H9 (cell line): Measurements from ENCODE around the gene RANGRF. TPM values are rescaled to one million over a fixed set of nuclear protein-coding genes. Genes with fewer than 3 reads are reported as not detected.
A peak's percentile ranks its signal among the peaks of the same experiment; 100 is the strongest.

ENCODE experiments used
- DNase-seq: peaks from one replicate; pipeline ENCODE4 v3.0.0-alpha.2; 2017
- H2AFZ ChIP-seq: one replicate; pipeline ENCODE4 v1.6.1; 2013; ENCODE audit warnings: mild to moderate bottlenecking, low read length, control low read depth, moderate library complexity
- H2AK5ac ChIP-seq: 2 replicates; pipeline ENCODE4 v1.6.1; 2013; ENCODE audit warnings: low read length, control low read depth, mixed read lengths; ENCODE audit not compliant: insufficient read length
- H2BK120ac ChIP-seq: one replicate; pipeline ENCODE4 v1.6.1; 2013; ENCODE audit warnings: low read depth, mild to moderate bottlenecking, low read length, control low read depth, inconsistent platforms; ENCODE audit not compliant: poor library complexity, severe bottlenecking
- H2BK12ac ChIP-seq: 2 replicates; pipeline ENCODE4 v1.6.1; 2013; ENCODE audit warnings: low read length, control low read depth, mixed read lengths, low read depth; ENCODE audit not compliant: insufficient read length
- H2BK15ac ChIP-seq: 2 replicates; pipeline ENCODE4 v1.6.1; 2013; ENCODE audit warnings: low read depth, low read length, control low read depth
- H2BK20ac ChIP-seq: one replicate; pipeline ENCODE4 v1.6.1; 2013; ENCODE audit warnings: low read depth, mild to moderate bottlenecking, low read length, control low read depth, inconsistent platforms; ENCODE audit not compliant: poor library complexity, severe bottlenecking
- H2BK5ac ChIP-seq: 2 replicates; pipeline ENCODE4 v1.6.1; 2013; ENCODE audit warnings: low read length, control low read depth, mixed read lengths; ENCODE audit not compliant: insufficient read length
- H3K14ac ChIP-seq: 2 replicates; pipeline ENCODE4 v1.6.1; 2013; ENCODE audit warnings: low read length, control low read depth; ENCODE audit not compliant: insufficient read depth
- H3K18ac ChIP-seq: 2 replicates; pipeline ENCODE4 v1.6.1; 2013; ENCODE audit warnings: low read depth, mild to moderate bottlenecking, mixed read lengths, low read length, control low read depth; ENCODE audit not compliant: insufficient read length
- H3K23ac ChIP-seq: 2 replicates; pipeline ENCODE4 v1.6.1; 2013; ENCODE audit warnings: low read length, control low read depth, mixed read lengths, low read depth; ENCODE audit not compliant: insufficient read length
- H3K23me2 ChIP-seq: 2 replicates; pipeline ENCODE4 v1.6.1; 2013; ENCODE audit warnings: low read depth, mild to moderate bottlenecking, mixed read lengths, low read length, control low read depth; ENCODE audit not compliant: insufficient read length, poor library complexity, severe bottlenecking
- H3K27ac ChIP-seq: 2 replicates; pipeline ENCODE4 v1.5.1; 2013; ENCODE audit warnings: low read length, control low read depth, mixed read lengths, low read depth; ENCODE audit not compliant: insufficient read length
- H3K27me3 ChIP-seq: 2 replicates; pipeline ENCODE4 v1.6.1; 2013; ENCODE audit warnings: low read length, control low read depth, inconsistent platforms; ENCODE audit not compliant: insufficient read depth
- H3K4ac ChIP-seq: 2 replicates; pipeline ENCODE4 v1.6.1; 2013; ENCODE audit warnings: low read depth, mild to moderate bottlenecking, control low read depth, inconsistent platforms, low read length, moderate library complexity
- H3K4me1 ChIP-seq: 2 replicates; pipeline ENCODE4 v1.6.1; 2013; ENCODE audit warnings: low read length, control low read depth, inconsistent platforms; ENCODE audit not compliant: insufficient read depth
- H3K4me2 ChIP-seq: 2 replicates; pipeline ENCODE4 v1.6.1; 2013; ENCODE audit warnings: low read length, control low read depth, mixed read lengths; ENCODE audit not compliant: insufficient read length, insufficient read depth
- H3K56ac ChIP-seq: 2 replicates; pipeline ENCODE4 v1.6.1; 2013; ENCODE audit warnings: low read depth, mild to moderate bottlenecking, mixed read lengths, low read length, control low read depth; ENCODE audit not compliant: insufficient read length
- H3K79me1 ChIP-seq: 2 replicates; pipeline ENCODE4 v1.6.1; 2013; ENCODE audit warnings: low read depth, mild to moderate bottlenecking, moderate library complexity, low read length, control low read depth, inconsistent platforms; ENCODE audit not compliant: insufficient read depth, poor library complexity, severe bottlenecking
- H3K79me2 ChIP-seq: 2 replicates; pipeline ENCODE4 v1.6.1; 2013; ENCODE audit warnings: low read length, control low read depth, inconsistent platforms; ENCODE audit not compliant: insufficient read depth
- H3K9ac ChIP-seq: 2 replicates; pipeline ENCODE4 v1.6.1; 2013; ENCODE audit warnings: low read length, control low read depth, mixed read lengths; ENCODE audit not compliant: insufficient read length; ENCODE audit errors: extremely low read depth
- H3K9me3 ChIP-seq: one replicate; pipeline ENCODE4 v1.6.1; 2013; ENCODE audit warnings: low read depth, low read length, inconsistent platforms; ENCODE audit not compliant: control insufficient read depth
- H3T11ph ChIP-seq: one replicate; pipeline ENCODE4 v1.6.1; 2013; ENCODE audit warnings: mild to moderate bottlenecking, low read length, control low read depth, inconsistent platforms
- H4K20me1 ChIP-seq: one replicate; pipeline ENCODE4 v1.6.1; 2013; ENCODE audit not compliant: control insufficient read depth, insufficient read length, insufficient read depth
- H4K5ac ChIP-seq: 2 replicates; pipeline ENCODE4 v1.6.1; 2013; ENCODE audit warnings: low read depth, mild to moderate bottlenecking, mixed read lengths, low read length, control low read depth; ENCODE audit not compliant: insufficient read length
- H4K8ac ChIP-seq: replicated peaks from 2 replicates; pipeline ENCODE4 v1.6.1; 2013; ENCODE audit warnings: low read length, control low read depth, mixed read lengths, low read depth; ENCODE audit not compliant: insufficient read length
- H4K91ac ChIP-seq: 2 replicates; pipeline ENCODE4 v1.6.1; 2013; ENCODE audit warnings: low read depth, mild to moderate bottlenecking, moderate library complexity, mixed read lengths, low read length, control low read depth; ENCODE audit not compliant: insufficient read length
- H3K27ac Mint-ChIP-seq, 3 experiments: 2 replicates in 2 of 3; 3 replicates in 1 of 3; pipeline ENCODE4 v1.8.0; 2020 to 2021; ENCODE audit warnings: mixed read lengths in 3 of 3, mild to moderate bottlenecking in 1 of 3, moderate library complexity in 1 of 3
- H3K27me3 Mint-ChIP-seq: 2 replicates; pipeline ENCODE4 v1.8.0; 2021; ENCODE audit warnings: low read depth, mild to moderate bottlenecking, moderate library complexity, mixed read lengths
- H3K36me3 Mint-ChIP-seq, 3 experiments: 2 replicates in 2 of 3; 3 replicates in 1 of 3; pipeline ENCODE4 v1.8.0; 2020 to 2021; ENCODE audit warnings: low read depth in 3 of 3, mixed read lengths in 3 of 3; ENCODE audit not compliant: insufficient read depth in 1 of 3
- H3K4me1 Mint-ChIP-seq, 2 experiments: 2 replicates each; pipeline ENCODE4 v1.8.0; 2020; ENCODE audit warnings: mixed read lengths in 2 of 2
- H3K4me3 Mint-ChIP-seq, 2 experiments: 2 replicates in 1 of 2; 3 replicates in 1 of 2; pipeline ENCODE4 v1.8.0; 2020 to 2021; ENCODE audit warnings: mild to moderate bottlenecking in 2 of 2, mixed read lengths in 2 of 2, moderate library complexity in 1 of 2
- H3K9me3 Mint-ChIP-seq, 2 experiments: 2 replicates in 1 of 2; 3 replicates in 1 of 2; pipeline ENCODE4 v1.8.0; 2020; ENCODE audit warnings: mild to moderate bottlenecking in 2 of 2, mixed read lengths in 2 of 2, moderate library complexity in 1 of 2
- CTCF ChIP-seq: fragments of 200-600 bp; sonication (generic); conservative IDR thresholded peaks from 3 replicates; pipeline ENCODE4 v1.8.0; 2021; ENCODE audit warnings: antibody characterized with exemption, mild to moderate bottlenecking
- WGBS: extraction: QIAGEN DNeasy Blood & Tissue Kit; methylation state at CpG from one replicate; pipeline ENCODE4 v1.1.7; 2013; ENCODE audit warnings: missing lambda C conversion rate, low lambda C conversion rate, mixed read lengths; ENCODE audit not compliant: insufficient read length; ENCODE audit errors: extremely low coverage; 5-methylcytosine and 5-hydroxymethylcytosine counted together
- total RNA-seq: library from RNA; stranded (reverse); gene quantifications from 2 replicates; pipeline ENCODE4 v1.2.1, GENCODE V29; 2021

The RANGRF gene
- total RNA-seq, 1 experiment from 2014 or later = 36.9 TPM

DNA sequence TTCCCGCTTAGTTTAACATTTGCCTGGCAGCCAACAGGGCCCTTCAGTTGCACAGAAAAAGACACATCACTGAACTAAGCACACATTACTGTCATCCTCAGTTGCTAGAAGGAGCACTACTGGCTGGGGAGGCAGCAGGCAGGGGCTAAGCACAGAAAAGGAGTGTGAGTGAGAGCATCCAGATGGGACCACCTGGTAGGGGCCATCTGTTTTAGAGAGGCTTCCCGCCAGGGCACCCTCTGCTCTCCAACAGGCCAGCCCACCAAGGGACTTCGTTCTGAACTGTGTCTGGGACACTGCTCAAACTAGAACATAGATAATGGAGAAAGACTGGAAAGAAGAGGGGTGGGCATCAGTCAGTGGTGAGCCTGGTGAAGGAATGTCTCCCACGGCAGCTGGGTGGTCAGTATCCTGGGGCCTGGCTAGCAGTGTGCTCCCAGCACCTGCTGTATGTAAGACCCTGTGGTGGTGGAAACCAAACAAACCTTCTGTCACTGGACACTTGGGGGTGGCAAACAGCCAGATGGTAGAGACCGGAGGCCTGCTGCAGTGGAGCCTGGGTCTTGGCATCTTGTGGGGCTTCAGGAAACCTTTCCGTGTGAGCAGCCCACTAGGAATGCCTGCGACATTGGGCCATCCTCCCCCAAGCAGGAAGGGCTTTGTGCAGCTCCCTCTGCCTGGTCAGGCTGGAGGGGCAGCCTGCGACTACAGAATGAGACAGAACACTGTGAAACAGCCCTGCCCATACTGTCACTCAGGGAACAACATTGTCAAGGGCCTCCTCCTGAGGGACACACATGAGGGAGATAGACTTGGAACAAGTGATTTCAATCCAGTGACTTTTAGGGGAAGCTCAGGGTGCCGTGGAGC is 12.8 kb upstream of the RANGRF start:
- H3K27ac Mint-ChIP-seq = peak overlapping the region in 2 of 3 experiments; percentile 77 to 83; a peak in 3 of 7 replicates

More for the DNA sequence above, 12.8 kb upstream of the RANGRF start:
- H2BK12ac ChIP-seq = no peak overlapping the region
- no peaks in the 10 kb centered on the region; a peak in 1 of 5 replicates for H3K9me3 Mint-ChIP-seq
- no peak overlapping the region for H4K5ac ChIP-seq
- H2BK20ac ChIP-seq = no peak overlapping the region
- no peak overlapping the region for H3K14ac ChIP-seq
- H2BK5ac ChIP-seq = no peak overlapping the region
- H2BK15ac ChIP-seq = no peak overlapping the region
- H3K4me3 Mint-ChIP-seq = no peak overlapping the region
- TF ChIP-seq CTCF = no peak
- H3K4me1 ChIP-seq = no peaks in the 10 kb centered on the region
- no peaks in the 10 kb centered on the region for H3K4me1 Mint-ChIP-seq
- no peaks in the 10 kb centered on the region for H3K27me3 Mint-ChIP-seq
- H4K91ac ChIP-seq = no peak overlapping the region
- no peak overlapping the region for H3K27ac ChIP-seq
- H3K79me1 ChIP-seq = no peaks in the 10 kb centered on the region
- H3K36me3 Mint-ChIP-seq = peaks cover 9 to 22% (median 15%) of the 10 kb centered on the region in 3 experiments
- H3K4me2 ChIP-seq = no peak overlapping the region
- H2BK120ac ChIP-seq = no peak overlapping the region
- H3K27me3 ChIP-seq = no peaks in the 10 kb centered on the region
- H3K9ac ChIP-seq = no peak overlapping the region
- H4K8ac ChIP-seq = no peak overlapping the region
- no peaks in the 10 kb centered on the region for H3K23me2 ChIP-seq
- H3K56ac ChIP-seq = no peak overlapping the region
- no peak overlapping the region for H3K18ac ChIP-seq
- H4K20me1 ChIP-seq = no peaks in the 10 kb centered on the region
- no CpG with 5 or more reads among the region's 9 CpGs for WGBS
- no peaks in the 10 kb centered on the region for H3K79me2 ChIP-seq
- H3T11ph ChIP-seq = no peak overlapping the region
- H2AK5ac ChIP-seq = no peak overlapping the region
- H3K23ac ChIP-seq = no peak overlapping the region
- H3K4ac ChIP-seq = no peak overlapping the region
- no peak overlapping the region for H2AFZ ChIP-seq
- DNase-seq = no peak
- no peaks in the 10 kb centered on the region for H3K9me3 ChIP-seq
